Peyer's patch (tissue), 4 donors: Measurements from ENCODE around the gene RPL27A. TPM values are rescaled to one million over a fixed set of nuclear protein-coding genes. Genes with fewer than 3 reads are reported as not detected.

Source experiments
- DNase-seq, 3 donors: peaks; one replicate each; pipeline ENCODE4 v3.0.0-alpha.2; 2017 to 2019
- H3K27ac ChIP-seq, 4 donors: fragments of 200-600 bp; sonication (generic); one replicate each; pipeline ENCODE4 v1.5.1; 2016 to 2019
- H3K27me3 ChIP-seq, 2 donors: fragments of 200-600 bp; sonication (generic); one replicate each; pipeline ENCODE4 v1.5.1; 2019
- H3K36me3 ChIP-seq, 3 donors: fragments of 200-600 bp; sonication (generic); one replicate each; pipeline ENCODE4 v1.5.1; 2016 to 2019
- H3K4me1 ChIP-seq, 4 donors: fragments of 200-600 bp; sonication (generic); one replicate each; pipeline ENCODE4 v1.5.1; 2016 to 2019
- H3K4me3 ChIP-seq, 4 donors: fragments of 200-600 bp; sonication (generic); 1 replicate in 3 of 4; 2 replicates in 1 of 4; pipeline ENCODE4 v1.5.1; 2016 to 2019; ENCODE audit warnings: mild to moderate bottlenecking in 1 of 4
- H3K9me3 ChIP-seq, 4 donors: fragments of 200-600 bp; sonication (generic); one replicate each; pipeline ENCODE4 v1.5.1; 2016 to 2019; ENCODE audit warnings: mild to moderate bottlenecking in 1 of 4
- CTCF ChIP-seq, 6 experiments: fragments of 450-650 bp in 4 of 6; fragments of 200-600 bp in 2 of 6; sonication (generic) in 1 of 6; IDR thresholded peaks; one replicate each; pipeline ENCODE4 v1.5.1; 2017 to 2019; ENCODE audit warnings: antibody characterized with exemption in 6 of 6, mild to moderate bottlenecking in 3 of 6, moderate library complexity in 1 of 6
- POLR2A ChIP-seq, 2 donors: fragments of 450-650 bp; IDR thresholded peaks; one replicate each; pipeline ENCODE4 v1.5.1; 2017; ENCODE audit warnings: antibody characterized with exemption in 2 of 2, mild to moderate bottlenecking in 2 of 2, moderate library complexity in 2 of 2
- total RNA-seq, 4 donors: library from RNA; depleted of rRNA; stranded (reverse); fragments of >200 nt; gene quantifications; one replicate each; pipeline ENCODE4 v1.1.0, GENCODE V29; 2016

Gene RPL27A
- total RNA-seq, 4 donors from 2014 or later = 476 to 923 (median 619) TPM

GRCh38 chr11:8721609-8722500 is 39.3 kb downstream of the RPL27A start:
- no peak overlapping the region for H3K4me3 ChIP-seq
- no peak for DNase-seq
- TF ChIP-seq CTCF (IDR thresholded peaks at IDR 0.05) (no peak), POLR2A (IDR thresholded peaks at IDR 0.05) (no peak)
- peaks cover 0 to 73% (median 4%) of the 10 kb centered on the region in 4 donors for H3K4me1 ChIP-seq
- peaks cover 0 to 7% (median 0%) of the 10 kb centered on the region in 3 donors for H3K36me3 ChIP-seq
- H3K27ac ChIP-seq = peak overlapping the region; percentile 58 to 86 (median 70)
- no peaks in the 10 kb centered on the region for H3K27me3 ChIP-seq
- H3K9me3 ChIP-seq = no peaks in the 10 kb centered on the region

- Histone ChIP-seq H3K9me3 (no peaks in the 10 kb centered on the region), H3K27ac (peak overlapping the region in 3 of 4 donors; percentile 58 to 86 (median 82)), H3K4me1 (peaks cover 0 to 68% (median 4%) of the 10 kb centered on the region in 4 donors), H3K4me3 (no peak overlapping the region), H3K27me3 (no peaks in the 10 kb centered on the region), H3K36me3 (no peaks in the 10 kb centered on the region)
- no peak for DNase-seq
- TF ChIP-seq POLR2A (IDR thresholded peaks at IDR 0.05) (no peak), CTCF (IDR thresholded peaks at IDR 0.05) (no peak)
Measured at GRCh38 chr11:8722809-8723208, 40.2 kb downstream of the RPL27A start.

GRCh38 chr11:8723711-8724110 is 41.1 kb downstream of the RPL27A start:
- H3K9me3 ChIP-seq = no peaks in the 10 kb centered on the region
- H3K36me3 ChIP-seq = no peaks in the 10 kb centered on the region
- DNase-seq = no peak
- no peaks in the 10 kb centered on the region for H3K27me3 ChIP-seq
- H3K27ac ChIP-seq = peak overlapping the region in 2 of 4 donors; percentile 82 to 86
- H3K4me3 ChIP-seq = no peak overlapping the region
- peaks cover 0 to 61% (median 2%) of the 10 kb centered on the region in 4 donors for H3K4me1 ChIP-seq
- TF ChIP-seq POLR2A (IDR thresholded peaks at IDR 0.05) = no peak
- TF ChIP-seq CTCF (IDR thresholded peaks at IDR 0.05) = no peak

GRCh38 chr11:8724682-8725081 is 42.1 kb downstream of the RPL27A start:
- peak overlapping the region in 2 of 4 donors; percentile 3 to 43 for H3K27ac ChIP-seq

GRCh38 chr11:8726395-8726794 is 43.8 kb downstream of the RPL27A start:
- TF ChIP-seq POLR2A (IDR thresholded peaks at IDR 0.05) = no peak
- TF ChIP-seq CTCF (IDR thresholded peaks at IDR 0.05) = no peak
- peak overlapping the region in 2 of 4 donors; percentile 7 to 32 for H3K27ac ChIP-seq
- DNase-seq = no peak
- H3K36me3 ChIP-seq = peaks cover 0 to 14% (median 0%) of the 10 kb centered on the region in 3 donors
- no peaks in the 10 kb centered on the region for H3K9me3 ChIP-seq
- no peak overlapping the region for H3K4me3 ChIP-seq
- H3K27me3 ChIP-seq = no peaks in the 10 kb centered on the region
- H3K4me1 ChIP-seq = peaks cover 0 to 45% (median 0%) of the 10 kb centered on the region in 4 donors

More at GRCh38 chr11:8724682-8725081, 42.1 kb downstream of the RPL27A start:
- Histone ChIP-seq H3K4me1 (peaks cover 0 to 57% (median 1%) of the 10 kb centered on the region in 4 donors), H3K36me3 (no peaks in the 10 kb centered on the region), H3K4me3 (no peak overlapping the region), H3K27me3 (no peaks in the 10 kb centered on the region), H3K9me3 (no peaks in the 10 kb centered on the region)
- TF ChIP-seq CTCF (IDR thresholded peaks at IDR 0.05) (no peak), POLR2A (IDR thresholded peaks at IDR 0.05) (no peak)
- DNase-seq = no peak
